GM19238 (cell line): ENCODE measurements around the gene NFIX.

Experiments used
- DNase-seq: peaks from one replicate; pipeline ENCODE4 v3.0.0; 2011; ENCODE audit warnings: low spot score; ENCODE audit not compliant: insufficient read length

Gene NFIX

DNA sequence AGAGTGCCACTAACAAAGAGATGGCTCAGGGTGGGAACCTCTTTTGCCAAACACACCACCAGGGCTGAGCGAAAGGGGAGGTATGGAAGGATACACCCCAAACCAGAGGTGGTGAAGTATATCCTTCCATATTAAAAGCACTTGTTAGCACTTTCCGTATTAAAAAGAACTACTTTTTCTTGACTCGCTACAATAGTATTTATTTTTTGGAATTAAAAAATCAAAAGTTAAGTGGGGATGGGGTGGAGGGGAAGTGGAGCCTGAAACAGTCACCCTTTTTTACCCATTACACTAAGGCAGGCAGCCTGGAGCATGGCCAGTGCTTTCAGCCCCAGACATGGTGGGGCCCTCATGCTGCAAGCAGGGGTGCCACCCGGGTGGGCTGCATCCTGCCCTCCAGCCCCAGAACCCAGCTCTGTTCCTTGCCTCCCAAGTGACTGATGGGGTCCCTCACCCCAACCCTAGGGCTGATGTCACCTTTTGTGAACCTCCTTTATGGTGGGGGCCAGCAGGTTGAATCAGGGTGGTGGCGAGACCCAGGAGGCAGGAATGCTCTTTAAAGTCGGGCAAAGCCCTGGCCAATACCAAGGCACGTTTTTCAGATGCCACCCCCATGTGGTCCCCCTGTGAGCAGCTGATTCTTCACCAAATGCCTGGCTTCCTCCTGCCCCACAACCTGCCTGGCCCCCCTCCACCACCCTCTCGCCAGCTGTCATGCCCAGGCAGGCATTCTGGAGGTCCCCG lies 76.3 kb downstream of the NFIX start:
- no peak for DNase-seq

DNA sequence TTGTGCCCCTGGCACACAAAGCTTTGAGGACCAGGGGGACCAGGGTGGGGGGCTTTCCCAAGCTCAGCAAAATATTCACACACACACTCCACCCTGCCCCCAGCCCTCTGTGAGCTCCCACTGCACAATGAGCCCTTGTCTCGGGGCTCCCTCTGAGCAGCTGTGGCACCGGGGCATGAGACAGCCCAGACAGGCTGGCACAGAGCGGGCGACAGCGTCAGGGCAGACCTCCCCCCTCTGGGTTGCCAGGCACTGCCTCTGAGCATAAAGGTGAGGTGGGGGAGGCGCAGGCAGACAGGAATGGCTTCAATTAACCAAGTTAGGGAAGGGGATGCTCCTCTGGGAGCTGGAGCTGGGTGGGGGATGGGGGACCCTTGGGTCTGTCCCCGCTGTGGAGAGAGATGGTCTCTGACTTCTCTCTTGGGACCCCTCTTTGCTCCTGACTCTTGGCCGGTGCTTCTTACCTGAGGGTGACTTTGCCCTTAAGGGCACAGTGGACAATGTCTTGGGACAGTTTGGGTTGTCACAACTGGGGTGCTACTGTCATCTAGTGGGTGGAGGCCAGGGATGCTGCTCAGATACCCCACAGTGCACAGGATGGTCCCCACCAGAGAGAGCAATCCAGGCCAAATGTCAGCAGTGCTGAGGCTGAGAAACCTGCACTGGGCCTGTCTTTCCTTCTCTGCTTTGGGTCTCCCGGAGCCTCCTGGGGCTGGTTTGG lies 77.1 kb downstream of the NFIX start:
- DNase-seq = no peak

DNA sequence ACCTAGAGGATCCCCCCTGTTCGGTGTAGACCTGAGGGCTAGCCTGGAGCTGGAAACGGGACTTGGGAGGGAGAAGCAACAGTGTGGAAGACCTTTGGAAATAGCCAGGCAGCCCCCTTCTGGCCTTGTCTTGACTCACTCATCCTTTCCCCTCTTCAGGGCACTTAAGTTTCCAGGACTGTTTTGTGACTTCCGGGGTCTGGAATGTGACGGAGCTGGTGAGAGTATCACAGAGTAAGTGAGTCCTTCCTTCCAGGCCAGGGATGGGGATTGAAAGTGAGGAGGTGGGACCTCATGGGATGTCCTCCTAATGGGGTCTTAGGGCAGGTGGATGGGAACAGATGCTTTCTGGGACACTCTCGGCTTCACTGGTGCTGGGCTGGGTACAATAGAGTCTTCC lies 78.0 kb downstream of the NFIX start:
- no peak for DNase-seq

DNA sequence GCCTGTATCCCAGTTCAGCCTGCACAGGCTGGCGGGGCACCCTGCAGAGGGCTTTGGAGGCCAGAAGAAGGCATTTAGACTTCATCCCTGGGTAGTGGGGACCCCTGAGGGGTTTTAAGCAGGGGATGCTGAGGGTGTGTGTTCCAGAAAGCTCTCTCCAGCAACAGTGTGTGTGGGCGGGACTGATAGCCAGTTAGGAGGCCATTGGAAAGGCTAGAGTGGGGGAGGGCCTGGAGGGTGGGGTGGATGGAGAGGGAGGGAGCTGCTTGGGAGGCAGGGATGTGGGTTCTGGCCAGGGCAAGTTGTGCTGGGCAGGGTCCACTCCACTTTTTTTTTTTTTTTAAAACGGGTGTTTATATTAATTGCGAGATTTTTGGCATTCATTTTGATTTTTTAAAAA lies 79.1 kb downstream of the NFIX start:
- DNase-seq = no peak

DNA sequence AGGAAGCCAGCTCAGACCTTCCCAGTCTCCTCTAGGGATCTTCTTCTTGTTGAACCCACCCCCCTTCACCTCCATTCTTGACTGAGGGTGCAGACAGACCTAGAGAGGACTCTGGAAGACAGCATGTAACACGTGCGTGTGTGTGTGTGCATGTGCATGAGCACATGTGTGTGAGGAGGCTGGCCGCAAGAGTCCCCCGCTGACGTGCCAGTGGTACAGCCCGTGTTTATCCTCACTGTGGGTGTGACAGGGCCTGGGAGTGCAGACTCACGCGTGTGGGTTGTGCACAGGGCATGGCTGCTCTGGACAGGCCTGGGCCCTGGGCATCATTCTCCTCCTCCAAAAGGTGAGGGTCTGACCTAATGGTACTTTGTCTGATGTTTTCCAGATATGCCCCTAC lies 81.0 kb downstream of the NFIX start:
- no peak for DNase-seq

DNA sequence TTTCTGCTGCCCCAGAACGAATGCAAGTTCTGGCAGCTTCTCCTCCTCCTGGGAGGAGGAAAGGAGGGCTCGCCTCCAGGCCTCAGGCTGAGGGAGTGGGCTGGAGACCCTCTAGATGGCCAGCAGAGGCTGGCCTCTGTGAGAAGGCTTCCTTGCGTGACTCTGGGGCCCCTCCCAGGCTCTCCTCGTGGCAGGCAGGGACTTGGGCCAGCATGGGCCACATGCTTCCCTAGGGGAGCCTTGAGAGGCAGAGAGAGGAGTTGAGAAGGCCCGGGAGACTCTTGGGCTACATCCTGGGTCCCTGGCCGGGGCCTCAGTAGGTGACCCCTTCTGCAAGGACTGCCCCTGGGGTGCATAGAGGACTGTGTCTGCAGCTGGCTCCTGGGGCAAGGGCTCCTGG lies 81.5 kb downstream of the NFIX start:
- DNase-seq = no peak

DNA sequence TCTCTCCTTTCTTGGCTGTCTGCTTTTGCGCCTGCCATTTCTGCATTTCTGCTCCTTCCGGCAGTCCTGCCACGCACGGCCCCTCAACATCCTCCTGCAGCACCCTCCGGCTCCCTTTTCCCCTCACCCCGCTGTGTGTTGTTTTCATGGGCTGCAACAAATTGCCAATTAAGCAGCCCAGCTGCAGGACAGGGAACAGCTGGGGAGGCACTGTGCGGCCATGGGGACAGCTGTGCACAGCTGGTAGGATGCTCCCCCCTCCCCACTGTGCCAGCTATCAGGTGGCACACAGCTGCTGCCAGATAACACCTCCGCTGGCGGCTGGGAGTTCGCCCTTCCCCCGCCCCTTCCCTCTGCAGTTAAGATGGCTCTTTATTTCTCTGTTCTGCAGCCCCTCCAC lies 82.0 kb downstream of the NFIX start:
- no peak for DNase-seq

DNA sequence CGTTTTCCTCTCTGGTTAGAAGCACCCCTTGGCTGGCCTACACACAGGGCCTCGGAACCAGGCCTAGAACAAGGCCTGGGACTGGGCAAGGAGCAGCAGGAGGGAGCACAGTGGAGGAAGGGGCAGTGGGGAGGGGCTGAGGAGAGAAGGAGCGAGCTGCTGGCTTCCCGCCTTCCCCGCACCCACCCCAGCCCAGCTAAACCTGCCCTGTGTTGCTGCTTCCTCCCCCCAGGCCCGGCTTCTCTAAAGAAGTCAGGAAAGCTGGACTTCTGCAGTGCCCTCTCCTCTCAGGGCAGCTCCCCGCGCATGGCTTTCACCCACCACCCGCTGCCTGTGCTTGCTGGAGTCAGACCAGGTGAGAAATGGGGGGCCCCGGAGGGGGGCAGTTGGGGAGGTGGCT lies 83.1 kb downstream of the NFIX start:
- no peak for DNase-seq

DNA sequence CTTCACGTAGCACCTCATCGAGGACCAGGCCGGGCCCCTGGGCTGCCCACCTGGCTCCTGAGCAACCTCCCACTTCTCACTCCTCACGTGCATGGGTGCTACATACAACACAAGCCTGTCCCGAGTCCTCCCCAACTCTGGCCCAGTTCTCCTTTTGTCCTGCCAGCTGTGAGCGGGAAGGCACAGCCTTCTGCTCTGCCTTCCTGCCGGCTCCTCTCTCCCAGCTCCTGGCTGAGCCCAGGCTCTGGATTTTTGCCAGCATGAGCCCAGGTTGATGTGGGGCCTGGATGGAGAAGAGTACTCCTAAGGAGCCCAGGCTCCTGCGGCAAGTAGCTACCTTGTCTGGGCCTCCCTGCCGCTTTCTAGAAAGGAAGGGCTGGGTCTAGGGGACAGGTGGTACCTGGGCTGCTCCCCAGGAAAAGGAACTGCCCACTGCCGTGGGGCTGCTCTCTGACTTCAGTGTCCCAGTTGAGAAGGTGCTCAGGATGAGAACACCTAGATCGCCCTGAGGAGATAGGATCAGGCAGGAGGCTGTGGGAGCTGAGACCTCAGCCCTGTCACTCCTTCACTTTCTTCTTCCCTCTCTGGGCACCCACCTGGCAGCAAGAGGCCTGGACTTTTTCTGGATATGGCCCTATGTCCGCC lies 83.7 kb downstream of the NFIX start:
- no peak for DNase-seq

DNA sequence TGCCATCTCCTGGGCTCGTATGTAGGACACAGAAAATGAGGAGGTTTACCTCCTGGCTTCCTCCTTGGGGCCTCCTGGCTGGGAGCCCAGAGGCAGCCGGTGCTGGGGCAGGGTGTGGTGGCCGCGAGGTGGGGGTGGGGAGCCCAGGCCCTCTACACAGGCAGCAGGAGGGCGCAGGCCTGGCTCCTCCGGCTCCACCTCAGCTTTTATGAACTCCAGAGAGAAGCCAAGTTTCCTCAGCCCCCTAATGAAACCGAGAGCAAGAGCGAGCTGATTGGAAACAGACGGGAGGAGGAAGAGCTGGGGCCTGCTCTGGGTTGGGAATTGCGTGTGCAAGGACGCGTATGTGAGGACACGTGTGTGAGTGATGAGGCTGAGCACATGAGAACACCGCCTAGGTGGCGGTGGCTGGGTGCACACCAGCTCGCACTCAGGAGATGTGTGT lies 84.3 kb downstream of the NFIX start:
- no peak for DNase-seq

DNA sequence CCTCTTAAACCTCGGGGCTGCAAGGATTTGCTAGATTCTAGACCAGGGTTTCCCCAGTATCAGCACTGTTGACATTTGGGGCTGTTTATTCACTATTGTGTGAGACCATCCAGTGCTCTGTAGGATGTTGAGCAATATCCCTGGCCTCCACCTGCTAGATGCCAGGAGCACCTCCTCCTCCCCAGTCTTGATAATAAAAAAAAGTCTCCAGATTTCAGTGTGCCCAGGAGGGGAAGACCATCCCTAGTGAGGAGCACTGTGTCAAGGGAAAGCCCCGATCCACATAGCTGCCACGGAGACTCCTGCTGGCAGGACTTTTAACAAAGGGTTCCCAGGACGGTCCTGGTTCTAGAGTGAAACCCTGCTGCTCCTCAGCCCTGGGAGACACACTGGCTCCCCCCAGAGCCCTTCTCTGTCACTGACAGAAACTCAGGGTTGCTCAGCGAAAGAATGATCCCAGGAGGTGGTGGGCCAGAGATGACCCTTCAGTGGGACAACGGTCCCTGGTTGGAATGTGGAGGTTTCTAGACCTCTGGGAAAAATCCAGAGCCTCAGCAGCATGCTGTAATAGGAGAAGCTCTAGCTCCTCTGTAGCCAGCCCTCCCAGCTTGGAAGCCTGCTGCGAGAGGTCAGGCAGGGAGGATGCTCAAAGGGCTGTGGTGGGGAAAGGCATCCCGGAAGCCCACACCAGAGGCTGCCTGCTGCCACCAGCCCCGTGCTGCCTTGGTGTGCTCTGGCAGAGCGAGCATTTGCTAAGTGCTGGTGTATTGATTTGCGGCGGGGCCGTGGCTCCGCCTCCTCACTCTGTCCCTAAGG lies 87.1 kb downstream of the NFIX start:
- no peak for DNase-seq

DNA sequence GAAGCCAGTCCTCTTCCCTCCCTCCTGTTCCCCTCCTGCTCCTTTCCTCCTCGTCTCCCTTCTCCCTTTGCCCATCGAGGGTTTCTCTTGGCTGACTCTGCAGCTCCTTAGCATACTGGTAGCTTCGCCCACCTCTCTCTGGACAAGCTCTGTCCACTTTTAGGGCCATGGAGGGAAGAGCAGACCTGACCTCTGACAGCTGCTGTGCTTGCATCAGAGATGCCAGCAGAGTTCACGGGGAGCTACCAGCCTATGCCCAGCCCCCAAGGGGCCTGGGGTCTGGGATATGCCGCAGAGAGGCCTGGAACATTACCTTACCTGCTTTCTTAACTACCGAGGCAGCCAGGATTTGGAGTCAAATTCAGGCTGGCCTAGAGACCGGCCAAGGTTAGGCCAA lies 87.7 kb downstream of the NFIX start:
- no peak for DNase-seq

DNA sequence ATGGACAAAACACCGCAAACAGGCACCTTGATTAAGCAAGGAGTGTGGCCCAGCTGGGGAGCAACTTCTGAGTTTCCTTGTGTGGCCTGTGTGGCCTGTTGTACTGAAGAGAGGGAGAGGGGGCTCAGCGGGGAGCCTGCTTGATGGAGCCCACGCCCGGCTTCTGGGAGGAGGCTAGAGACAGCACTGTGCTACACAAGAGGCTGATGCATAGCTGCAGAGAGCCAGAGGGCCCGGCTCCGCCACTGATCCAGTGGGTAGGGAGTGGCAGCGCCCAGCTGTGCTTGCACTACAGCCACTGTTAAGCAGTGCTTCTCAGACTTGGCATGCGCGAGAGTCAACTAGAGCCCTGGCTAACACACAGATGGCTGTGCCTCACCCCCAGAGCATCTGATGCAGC lies 88.4 kb downstream of the NFIX start:
- no peak for DNase-seq

DNA sequence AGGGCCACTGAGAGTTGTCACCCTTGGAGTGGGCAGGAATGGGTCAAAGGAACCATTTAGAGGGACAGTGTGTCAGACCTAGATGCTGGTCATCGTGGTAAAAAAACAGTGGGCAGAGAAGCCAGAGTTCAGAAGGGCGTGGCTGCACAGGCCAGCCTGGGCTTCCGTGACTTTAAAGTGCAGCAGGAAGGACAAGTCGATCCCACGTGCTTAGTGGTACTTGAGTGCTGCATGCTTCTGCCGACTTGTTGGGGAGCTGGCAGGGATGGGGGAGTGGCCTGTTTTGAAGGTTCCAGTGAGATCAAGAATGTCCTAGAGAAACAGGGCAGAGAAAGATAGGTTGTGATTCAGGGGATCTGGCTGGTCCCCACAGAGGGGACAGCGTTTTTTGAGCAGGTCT lies 90.4 kb downstream of the NFIX start:
- DNase-seq = no peak

DNA sequence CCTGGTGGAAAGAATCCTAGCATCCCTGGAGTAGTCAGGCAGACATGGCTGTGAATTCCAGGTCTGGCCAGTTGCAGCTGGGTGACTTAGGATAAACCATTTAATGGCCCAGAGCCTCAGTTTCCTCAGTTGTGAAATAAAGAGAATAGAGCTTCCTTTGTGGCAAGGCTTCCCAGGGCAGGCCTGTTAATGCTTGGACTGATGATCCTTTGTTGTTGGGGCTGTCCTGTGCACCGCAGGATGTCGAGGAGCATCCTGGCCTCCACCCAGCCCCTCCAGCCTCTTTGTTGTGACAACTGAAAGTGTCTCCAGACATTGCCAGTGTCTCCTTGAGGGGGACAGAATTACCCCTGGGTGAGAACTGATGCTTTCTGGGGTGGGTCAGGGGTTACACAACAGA lies 91.1 kb downstream of the NFIX start:
- no peak for DNase-seq

DNA sequence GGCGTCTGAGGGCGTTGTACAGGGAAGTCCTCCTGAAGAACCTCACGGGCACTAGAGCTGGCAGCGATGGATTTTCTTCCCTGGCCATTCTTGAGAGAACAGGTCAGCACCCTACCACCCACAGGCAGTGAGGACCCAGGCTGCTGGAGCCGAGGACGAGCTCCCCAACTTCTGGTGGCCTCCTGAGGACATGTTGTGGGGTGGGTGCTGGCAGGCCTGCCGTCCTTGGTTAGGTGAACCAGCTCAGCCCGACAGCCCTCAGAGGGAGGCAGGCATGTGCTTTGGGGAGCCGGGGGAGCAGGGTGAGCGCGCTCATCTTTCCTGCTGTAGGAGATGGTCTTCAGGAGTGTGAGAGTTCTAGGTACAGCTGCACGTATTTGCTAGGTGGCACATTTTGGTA lies 92.0 kb downstream of the NFIX start:
- DNase-seq = no peak

DNA sequence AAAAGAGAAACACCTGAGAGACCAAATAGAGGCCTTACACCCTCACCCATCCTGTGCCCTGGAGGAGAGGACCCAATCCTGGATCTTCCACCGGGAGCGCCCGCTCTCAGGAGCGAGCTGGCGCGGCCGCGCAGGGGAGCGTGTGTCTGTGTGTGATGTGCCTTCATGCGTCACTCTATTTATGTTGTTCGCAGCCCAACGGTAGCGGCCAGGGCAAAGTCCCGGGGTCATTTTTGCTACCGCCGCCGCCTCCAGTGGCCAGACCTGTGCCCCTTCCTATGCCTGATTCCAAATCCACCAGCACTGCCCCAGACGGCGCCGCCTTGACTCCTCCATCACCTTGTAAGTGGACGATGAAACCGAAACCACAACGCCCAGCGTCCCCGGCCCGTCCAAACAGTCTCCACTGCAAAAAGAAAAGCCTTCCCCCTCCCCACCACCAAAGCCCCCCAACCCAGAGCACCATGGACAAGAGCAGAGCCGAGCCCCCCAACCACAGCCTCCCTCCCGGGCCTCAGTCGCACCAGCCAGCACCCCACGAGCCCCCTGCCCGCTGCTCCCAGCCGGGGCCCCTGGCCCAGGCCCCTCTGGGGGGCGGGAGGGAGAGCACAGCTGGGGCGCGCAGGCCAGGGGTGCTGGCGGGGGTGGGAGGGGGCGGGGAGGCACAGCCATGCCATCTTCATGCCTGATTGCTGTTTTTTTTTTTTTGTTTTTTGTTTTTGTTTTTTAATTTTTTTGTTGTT lies 92.7 kb downstream of the NFIX start:
- no peak for DNase-seq

DNA sequence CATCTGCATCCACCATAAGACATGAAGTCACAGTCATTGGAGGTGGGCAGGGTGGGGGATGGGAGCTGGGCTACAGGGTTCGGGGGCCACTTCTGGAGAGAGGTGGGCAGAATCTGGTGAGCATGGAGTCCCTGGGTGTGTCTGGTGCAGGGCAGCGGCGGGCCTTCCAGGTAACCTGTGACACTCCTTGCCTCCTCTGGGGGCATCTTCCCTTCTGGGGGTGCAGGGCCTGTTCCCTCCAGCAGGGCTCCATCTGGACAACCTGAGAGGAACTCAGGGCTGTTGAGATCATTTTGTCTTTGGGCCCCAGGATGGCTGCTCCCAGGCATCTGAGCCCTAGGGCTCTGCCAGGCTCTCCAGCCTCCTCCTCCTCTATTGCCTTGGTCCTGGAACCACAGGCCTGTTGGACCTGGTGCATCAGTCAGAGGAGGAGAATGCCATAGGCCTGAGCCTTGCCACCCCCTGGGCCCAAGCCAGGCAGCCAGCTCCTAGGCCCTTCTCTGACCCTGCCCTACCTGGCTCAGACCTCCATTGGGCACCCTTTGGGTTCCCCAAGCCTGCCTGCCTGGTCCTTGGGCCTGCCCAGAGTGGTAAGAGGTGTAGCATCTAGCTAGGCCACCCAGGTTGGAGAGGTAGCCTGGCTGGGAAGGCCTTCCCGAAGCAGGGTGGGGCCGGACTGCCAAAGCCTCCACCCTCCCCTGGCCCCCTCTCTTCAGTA lies 94.0 kb downstream of the NFIX start:
- DNase-seq = peak; percentile 62

DNA sequence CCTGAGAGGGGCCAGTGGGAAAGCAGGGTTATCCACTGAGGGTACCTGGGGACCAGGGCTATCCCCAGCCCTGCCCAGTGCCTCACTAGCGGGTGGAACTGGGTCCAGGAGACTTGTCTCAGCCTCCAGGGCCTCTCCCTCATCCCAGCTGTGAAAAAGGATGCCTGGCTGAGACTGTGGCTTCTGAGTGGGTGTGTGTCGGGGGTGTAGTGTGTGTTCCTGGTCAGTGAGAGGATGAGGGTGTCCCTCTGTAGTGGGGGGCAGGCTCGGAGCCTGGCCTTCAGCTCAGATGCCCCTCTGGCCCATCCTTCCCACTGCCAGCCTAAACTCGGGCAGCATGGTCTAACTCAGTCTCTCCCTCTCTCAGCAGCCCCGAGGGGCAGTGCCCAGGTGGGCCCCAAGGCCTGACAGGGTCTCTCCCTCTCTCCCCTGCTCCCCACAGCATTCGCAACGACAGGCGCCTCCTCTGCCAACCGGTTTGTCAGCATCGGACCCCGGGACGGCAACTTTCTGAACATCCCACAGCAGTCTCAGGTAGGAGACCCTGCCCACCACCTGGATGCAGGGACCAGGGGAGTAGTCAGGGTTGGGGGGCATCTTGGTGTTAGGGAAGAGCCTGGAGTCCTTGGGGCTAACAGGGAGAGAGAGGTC lies 94.7 kb downstream of the NFIX start:
- no peak for DNase-seq
